Vagina (tissue), 2 donors: Measurements from ENCODE around the gene TMEM154.

ENCODE experiments used
- CTCF ChIP-seq, 3 experiments: fragments of 450-650 bp in 2 of 3; fragments of 200-600 bp in 1 of 3; sonication (generic) in 1 of 3; IDR thresholded peaks; one replicate each; pipeline ENCODE4 v1.5.1; 2017 to 2019; ENCODE audit warnings: antibody characterized with exemption in 3 of 3, mild to moderate bottlenecking in 2 of 3, moderate library complexity in 2 of 3
- POLR2AphosphoS5 ChIP-seq, 2 donors: sonication (generic); formaldehyde crosslinking; IDR thresholded peaks; one replicate each; pipeline ENCODE4 v1.9.0; 2017; ENCODE audit warnings: antibody characterized with exemption in 2 of 2, mild to moderate bottlenecking in 2 of 2, low read depth in 1 of 2; ENCODE audit not compliant: insufficient read depth in 1 of 2

- TF ChIP-seq CTCF (IDR thresholded peaks at IDR 0.05) (no peak), POLR2AphosphoS5 (IDR thresholded peaks at IDR 0.05; ENCODE audit: insufficient read depth in 1 of 2, low read depth in 1 of 2) (no peak)
These were observed 99.9 kb downstream of the TMEM154 start for GRCh38 chr4:152579916-152580315.
